Measurements from ENCODE around the gene IER3. TPM values are rescaled to one million over a fixed set of nuclear protein-coding genes. Genes with fewer than 3 reads are reported as not detected.

Gene IER3
- total RNA-seq, 1 experiment from 2014 or later = 82.4 TPM

GRCh38 chr6:30705620-30706019, 38.7 kb downstream of the IER3 start (continued):
- TF ChIP-seq ZNF281 (CRISPR knock-in tag; IDR thresholded peaks at IDR 0.05) = no peak

GRCh38 chr6:30703821-30704220, 40.5 kb downstream of the IER3 start:
- CTCF ChIA-PET = interaction anchor here (0.6 to 2.4 kb wide), 6 partner anchors 13 to 142 kb away, joined by 3 to 8 read pairs (median 6); partner anchors contain the start of genes DHX16, MDC1 and NRM

GRCh38 chr6:30703011-30703410, 41.3 kb downstream of the IER3 start:
- CTCF ChIA-PET = interaction anchor here (1.0 to 2.4 kb wide), 3 partner anchors 14 to 31 kb away, joined by 3 to 6 read pairs (median 5); partner anchors contain the start of genes DHX16 and MDC1
- H3K4me3 Mint-ChIP-seq = no peak overlapping the region
- TF ChIP-seq TEAD4 (CRISPR knock-in tag; IDR thresholded peaks at IDR 0.05) = no peak
- no peak for TF ChIP-seq RORB (CRISPR knock-in tag; IDR thresholded peaks at IDR 0.05)
- no peak for TF ChIP-seq ZNF232 (CRISPR knock-in tag; IDR thresholded peaks at IDR 0.05)
- no peak for TF ChIP-seq KAT7 (CRISPR knock-in tag; IDR thresholded peaks at IDR 0.05; ENCODE audit: borderline replicate concordance)
- TF ChIP-seq RELA (CRISPR knock-in tag; IDR thresholded peaks at IDR 0.05; ENCODE audit: borderline replicate concordance) = no peak
- TF ChIP-seq ZNF219 (CRISPR knock-in tag; IDR thresholded peaks at IDR 0.05; ENCODE audit: borderline replicate concordance) = no peak
- no peak for TF ChIP-seq PREB (CRISPR knock-in tag; IDR thresholded peaks at IDR 0.05; ENCODE audit: borderline replicate concordance)
- TF ChIP-seq CBFB (CRISPR knock-in tag; IDR thresholded peaks at IDR 0.05; ENCODE audit: low read depth) = no peak
- TF ChIP-seq GABPB1 (CRISPR knock-in tag; IDR thresholded peaks at IDR 0.05) = no peak
- TF ChIP-seq TCF7 (CRISPR knock-in tag; IDR thresholded peaks at IDR 0.05; ENCODE audit: low read depth) = no peak
- TF ChIP-seq ATF2 (CRISPR knock-in tag; IDR thresholded peaks at IDR 0.05; ENCODE audit: borderline replicate concordance, low read depth) = no peak
- TF ChIP-seq FOXJ3 (CRISPR knock-in tag; IDR thresholded peaks at IDR 0.05; ENCODE audit: borderline replicate concordance) = no peak
- TF ChIP-seq ZNF532 (CRISPR knock-in tag; IDR thresholded peaks at IDR 0.05; ENCODE audit: borderline replicate concordance) = no peak

More at GRCh38 chr6:30703821-30704220, 40.5 kb downstream of the IER3 start:
- Mint-ChIP-seq H3K4me3 (no peak overlapping the region), H3K9me3 (no peaks in the 10 kb centered on the region), H3K36me3 (peaks cover 69% of the 10 kb centered on the region), H3K27ac (no peak overlapping the region), H3K4me1 (peaks cover 18% of the 10 kb centered on the region), H3K27me3 (ENCODE audit: low read depth) (no peaks in the 10 kb centered on the region; the same call in 1 of the 2 replicates)
- ATAC-seq (no peak), DNase-seq (ENCODE audit: low spot score) (no peak)
- no peak for TF ChIP-seq NR2C2 (CRISPR knock-in tag; IDR thresholded peaks at IDR 0.05)
- TF ChIP-seq TCF7 (CRISPR knock-in tag; IDR thresholded peaks at IDR 0.05; ENCODE audit: low read depth) = no peak
- no peak for TF ChIP-seq CBFB (CRISPR knock-in tag; IDR thresholded peaks at IDR 0.05; ENCODE audit: low read depth)
- TF ChIP-seq ATF6 (CRISPR knock-in tag; IDR thresholded peaks at IDR 0.05) = no peak
- no peak for TF ChIP-seq ZBTB21 (CRISPR knock-in tag; IDR thresholded peaks at IDR 0.05; ENCODE audit: borderline replicate concordance)
- TF ChIP-seq TEAD1 (CRISPR knock-in tag; IDR thresholded peaks at IDR 0.05) = no peak
- no peak for TF ChIP-seq MAX (CRISPR knock-in tag; IDR thresholded peaks at IDR 0.05)
- no peak for TF ChIP-seq SMAD4 (CRISPR knock-in tag; IDR thresholded peaks at IDR 0.05)
- no peak for TF ChIP-seq SOX15 (CRISPR knock-in tag; IDR thresholded peaks at IDR 0.05)
- POLR2A ChIA-PET = interaction anchor here (1.4 to 2.7 kb wide), 3 partner anchors 8 to 17 kb away, joined by 3 to 9 read pairs (median 4); partner anchors contain the start of genes MDC1 and TUBB

More at GRCh38 chr6:30703011-30703410, 41.3 kb downstream of the IER3 start:
- POLR2A ChIA-PET = interaction anchor here (0.9 to 1.6 kb wide), 3 partner anchors 7 to 18 kb away, joined by 3 to 7 read pairs (median 4); partner anchors contain the start of gene TUBB
- H3K27ac Mint-ChIP-seq = no peak overlapping the region
- DNase-seq (ENCODE audit: low spot score) (no peak), ATAC-seq (no peak)
- peaks cover 15% of the 10 kb centered on the region for H3K4me1 Mint-ChIP-seq
- H3K9me3 Mint-ChIP-seq = no peaks in the 10 kb centered on the region
- peaks cover 61% of the 10 kb centered on the region for H3K36me3 Mint-ChIP-seq
- no peaks in the 10 kb centered on the region; the same call in 1 of the 2 replicates for H3K27me3 Mint-ChIP-seq (ENCODE audit: low read depth)

All from WTC11 (cell line).